Hematopoietic multipotent progenitor cell treated with erythropoietin and hydrocortisone succinate and interleukin-3 and kit ligand, for 4 days (in vitro differentiated cells): ENCODE results near the gene OVCH2.
"Not testable (repeated sequence)": the region's sequence is repeated elsewhere in the genome, so short reads cannot be mapped to it uniquely, and the experiment has no call there.

Experiments
- DNase-seq: peaks from one replicate; pipeline ENCODE4 v3.0.0-alpha.2; 2015

OVCH2 gene

GRCh38 chr11:7706377-7706776 lies at the start of gene OVCH2:
OVCH2 (minus strand) TSS chr11:7706477; CDS start chr11:7706394, 83 bp downstream.
- DNase-seq = no peak

GRCh38 chr11:7749456-7749855 lies 43.2 kb upstream of the OVCH2 start:
- no peak for DNase-seq

GRCh38 chr11:7734767-7735166 lies 28.5 kb upstream of the OVCH2 start:
- not testable (repeated sequence) for DNase-seq

GRCh38 chr11:7714786-7715185 lies 8.5 kb upstream of the OVCH2 start:
- no peak for DNase-seq

- no peak for DNase-seq
Observed at GRCh38 chr11:7703740-7704139, 2.5 kb downstream of the OVCH2 start.

- no peak for DNase-seq
Observed at GRCh38 chr11:7696424-7696823, 9.9 kb downstream of the OVCH2 start.

GRCh38 chr11:7694235-7694634 lies 12.0 kb downstream of the OVCH2 start:
- no peak for DNase-seq

GRCh38 chr11:7692426-7692825 lies 13.9 kb downstream of the OVCH2 start:
- no peak for DNase-seq

- no peak for DNase-seq
Observed at GRCh38 chr11:7691759-7692350, 14.4 kb downstream of the OVCH2 start.

GRCh38 chr11:7690648-7691047 lies 15.6 kb downstream of the OVCH2 start:
- DNase-seq = no peak

GRCh38 chr11:7689239-7689638 lies 17.0 kb downstream of the OVCH2 start:
- no peak for DNase-seq

- peak; percentile 63 for DNase-seq
Observed at GRCh38 chr11:7688238-7688826, 17.9 kb downstream of the OVCH2 start.

GRCh38 chr11:7687386-7687785 lies 18.9 kb downstream of the OVCH2 start:
- DNase-seq = no peak

- DNase-seq = no peak
Observed at GRCh38 chr11:7686761-7687160, 19.5 kb downstream of the OVCH2 start.

- DNase-seq = no peak
Observed at GRCh38 chr11:7683571-7683970, 22.7 kb downstream of the OVCH2 start.

GRCh38 chr11:7677796-7678201 lies 28.5 kb downstream of the OVCH2 start:
- DNase-seq = no peak

GRCh38 chr11:7677071-7677470 lies 29.2 kb downstream of the OVCH2 start:
- peak; percentile 7 for DNase-seq

GRCh38 chr11:7675631-7676030 lies 30.6 kb downstream of the OVCH2 start:
- DNase-seq = no peak

GRCh38 chr11:7673724-7674434 lies 32.4 kb downstream of the OVCH2 start:
- DNase-seq = peak; percentile 20

GRCh38 chr11:7672960-7673723 lies 33.1 kb downstream of the OVCH2 start, which contains the start of gene CYB5R2:
CYB5R2 (minus strand) TSS chr11:7673500; CDS start chr11:7672825, 675 bp downstream.
- DNase-seq = no peak

- DNase-seq = no peak
Observed at GRCh38 chr11:7672276-7672959, 33.9 kb downstream of the OVCH2 start.

GRCh38 chr11:7671347-7672215 lies 34.7 kb downstream of the OVCH2 start:
- no peak for DNase-seq
